ENCODE data around the gene PIBF1.
"Not testable (repeated sequence)": the region's sequence is repeated elsewhere in the genome, so short reads cannot be mapped to it uniquely, and the experiment has no call there.

Gene PIBF1

DNA sequence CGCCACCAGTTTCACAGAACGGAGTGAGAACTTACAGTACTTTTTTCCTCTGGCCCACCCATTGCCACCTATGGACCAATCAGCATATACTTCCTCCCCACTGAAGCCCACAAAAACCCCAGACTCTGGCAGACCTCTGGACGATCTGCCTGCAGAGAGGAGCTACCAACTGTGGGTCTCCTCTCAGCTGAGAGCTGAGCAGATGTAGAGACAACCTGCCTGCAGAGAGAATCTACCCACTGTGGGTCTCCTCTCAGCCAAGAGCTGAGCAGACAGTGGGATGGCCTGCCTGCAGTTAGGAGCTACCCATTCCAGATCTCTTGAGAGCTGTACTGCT, 69.7 kb downstream of the PIBF1 start:
- ATAC-seq (no peak), DNase-seq (ENCODE audit: low spot score in 2 of 2) (no peak)
- Mint-ChIP-seq H3K27ac (no peak overlapping the region), H3K4me1 (no peaks in the 10 kb centered on the region), H3K4me3 (no peak overlapping the region), H3K9me3 (no peaks in the 10 kb centered on the region), H3K36me3 (peaks cover 49% of the 10 kb centered on the region)

- H3K4me3 Mint-ChIP-seq: no peak overlapping the region
- DNase-seq (ENCODE audit: low spot score in 2 of 2) (no peak), ATAC-seq (no peak)
- H3K4me1 Mint-ChIP-seq: no peaks in the 10 kb centered on the region
- H3K9me3 Mint-ChIP-seq: no peaks in the 10 kb centered on the region
- H3K27ac Mint-ChIP-seq: no peak overlapping the region
- H3K36me3 Mint-ChIP-seq: peaks cover 49% of the 10 kb centered on the region
These were observed 70.3 kb downstream of the PIBF1 start for GRCh38 chr13:72852207-72852606.

GRCh38 chr13:72853000-72853399, 71.1 kb downstream of the PIBF1 start:
- H3K9me3 Mint-ChIP-seq: no peaks in the 10 kb centered on the region
- no peak for DNase-seq (ENCODE audit: low spot score in 2 of 2)
- ATAC-seq: no peak
- H3K27ac Mint-ChIP-seq: no peak overlapping the region
- H3K4me1 Mint-ChIP-seq: no peaks in the 10 kb centered on the region
- H3K4me3 Mint-ChIP-seq: no peak overlapping the region
- peaks cover 43% of the 10 kb centered on the region for H3K36me3 Mint-ChIP-seq

- DNase-seq (ENCODE audit: low spot score in 2 of 2): no peak
- Mint-ChIP-seq H3K27ac (peak overlapping the region; percentile 75), H3K4me1 (peaks cover 11% of the 10 kb centered on the region), H3K36me3 (peaks cover 7% of the 10 kb centered on the region), H3K4me3 (peak overlapping the region; percentile 39), H3K9me3 (no peaks in the 10 kb centered on the region)
- ATAC-seq: peak; percentile 93
These were observed 82.4 kb downstream of the PIBF1 start for GRCh38 chr13:72864142-72865011.

GRCh38 chr13:72868229-72868628, 86.3 kb downstream of the PIBF1 start:
- DNase-seq (ENCODE audit: low spot score in 2 of 2) (no peak), ATAC-seq (no peak)
- H3K36me3 Mint-ChIP-seq: no peaks in the 10 kb centered on the region
- H3K9me3 Mint-ChIP-seq: no peaks in the 10 kb centered on the region
- H3K27ac Mint-ChIP-seq: no peak overlapping the region
- peaks cover 11% of the 10 kb centered on the region for H3K4me1 Mint-ChIP-seq
- H3K4me3 Mint-ChIP-seq: no peak overlapping the region

DNA sequence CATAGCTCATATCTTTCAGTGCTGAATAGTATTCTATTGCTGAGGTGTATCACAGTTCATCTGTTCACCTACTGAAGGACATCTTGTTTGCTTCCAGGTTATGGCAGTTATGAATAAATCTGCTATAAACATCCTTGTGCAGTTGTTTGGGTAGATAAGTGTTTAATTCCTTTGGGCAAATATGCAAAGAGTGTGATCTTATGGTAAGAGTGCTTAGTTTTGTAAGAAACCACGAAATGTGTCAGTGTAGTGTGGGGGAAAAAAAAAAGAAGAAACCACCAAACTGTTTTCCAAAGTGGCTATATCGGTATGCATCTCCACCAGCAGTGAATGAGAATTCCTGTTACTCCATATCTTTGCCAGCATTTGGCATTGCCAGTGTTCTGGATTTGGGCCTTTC, 93.3 kb downstream of the PIBF1 start:
- Mint-ChIP-seq H3K9me3 (no peaks in the 10 kb centered on the region), H3K27ac (no peak overlapping the region), H3K4me1 (peaks cover 9% of the 10 kb centered on the region), H3K4me3 (no peak overlapping the region), H3K36me3 (peaks cover 6% of the 10 kb centered on the region)
- ATAC-seq (no peak), DNase-seq (ENCODE audit: low spot score in 2 of 2) (no peak)

DNA sequence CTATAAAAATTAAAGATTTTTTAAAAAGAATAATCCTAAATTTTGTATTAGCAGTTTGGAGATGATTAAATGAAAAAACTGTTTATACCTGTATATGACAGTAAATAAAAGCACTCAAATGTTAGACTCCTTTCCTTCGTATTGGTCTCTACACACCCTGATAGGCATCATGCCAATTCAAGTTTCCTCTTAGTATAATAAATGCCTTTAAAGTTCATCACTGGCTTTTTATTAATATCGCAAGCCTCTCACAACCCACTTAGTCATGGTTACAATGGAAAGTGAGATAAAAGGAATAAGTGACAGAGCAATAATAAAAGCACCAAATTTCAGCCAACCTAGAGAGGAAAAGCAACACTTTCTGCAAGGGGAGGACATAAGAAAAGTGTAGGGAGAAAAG, 102.2 kb downstream of the PIBF1 start:
- Mint-ChIP-seq H3K4me3 (no peak overlapping the region), H3K27ac (no peak overlapping the region), H3K4me1 (no peaks in the 10 kb centered on the region), H3K9me3 (no peaks in the 10 kb centered on the region), H3K36me3 (no peaks in the 10 kb centered on the region)
- no peak for ATAC-seq
- no peak for DNase-seq (ENCODE audit: low spot score in 2 of 2)

DNA sequence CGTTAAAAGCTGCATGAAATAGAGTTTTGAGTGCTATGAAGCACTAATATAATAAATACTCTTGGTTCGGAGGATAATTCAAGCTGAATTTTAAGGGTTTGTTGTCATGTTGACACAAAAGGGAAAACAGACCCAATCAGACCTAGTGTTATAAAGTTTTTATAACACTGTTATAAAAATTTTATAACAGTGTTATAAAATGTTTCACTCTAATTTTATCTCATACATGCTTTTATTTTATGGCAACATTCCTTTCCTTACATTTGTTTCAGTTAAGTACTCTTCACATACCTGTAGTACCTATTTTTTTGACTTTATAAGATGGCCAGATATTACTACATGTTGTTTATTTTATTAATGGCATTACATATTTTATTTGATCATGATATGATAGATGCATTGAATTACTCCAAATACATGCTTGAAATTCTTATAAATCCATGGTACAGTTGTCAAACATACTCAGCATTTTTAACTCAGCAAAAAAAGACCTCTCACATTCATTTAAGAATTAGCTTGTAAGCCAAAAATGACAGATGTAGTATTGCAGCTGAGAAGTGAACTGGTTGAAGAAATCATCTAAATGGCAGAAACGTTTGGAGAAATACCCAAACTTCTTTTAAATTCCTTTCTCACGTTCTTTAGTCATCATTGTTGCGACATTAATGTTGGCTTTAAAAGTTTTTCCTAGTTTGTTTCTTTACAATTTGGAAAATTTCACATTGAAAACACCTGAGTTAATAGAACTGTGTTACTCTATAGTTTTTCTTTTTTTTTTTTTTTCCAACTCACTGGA, 104.5 kb downstream of the PIBF1 start:
- H3K9me3 Mint-ChIP-seq: no peaks in the 10 kb centered on the region
- no peak overlapping the region for H3K4me3 Mint-ChIP-seq
- H3K27ac Mint-ChIP-seq: no peak overlapping the region
- DNase-seq (ENCODE audit: low spot score in 2 of 2) (no peak), ATAC-seq (no peak)
- H3K36me3 Mint-ChIP-seq: no peaks in the 10 kb centered on the region
- H3K4me1 Mint-ChIP-seq: no peaks in the 10 kb centered on the region

GRCh38 chr13:72889495-72889894, 107.6 kb downstream of the PIBF1 start:
- no peaks in the 10 kb centered on the region for H3K9me3 Mint-ChIP-seq
- no peaks in the 10 kb centered on the region for H3K4me1 Mint-ChIP-seq
- no peak overlapping the region for H3K27ac Mint-ChIP-seq
- ATAC-seq: no peak
- H3K4me3 Mint-ChIP-seq: no peak overlapping the region
- no peak for DNase-seq (ENCODE audit: low spot score in 2 of 2)
- peaks cover 8% of the 10 kb centered on the region for H3K36me3 Mint-ChIP-seq

GRCh38 chr13:72890546-72890945, 108.6 kb downstream of the PIBF1 start:
- DNase-seq (ENCODE audit: low spot score in 2 of 2) (no peak), ATAC-seq (no peak)
- H3K27ac Mint-ChIP-seq: no peak overlapping the region
- no peak overlapping the region for H3K4me3 Mint-ChIP-seq
- no peaks in the 10 kb centered on the region for H3K4me1 Mint-ChIP-seq
- no peaks in the 10 kb centered on the region for H3K9me3 Mint-ChIP-seq
- peaks cover 16% of the 10 kb centered on the region for H3K36me3 Mint-ChIP-seq

GRCh38 chr13:72891423-72891822, 109.5 kb downstream of the PIBF1 start:
- Mint-ChIP-seq H3K27ac (no peak overlapping the region), H3K36me3 (peaks cover 24% of the 10 kb centered on the region), H3K4me3 (no peak overlapping the region), H3K9me3 (no peaks in the 10 kb centered on the region), H3K4me1 (no peaks in the 10 kb centered on the region)
- DNase-seq (ENCODE audit: low spot score in 2 of 2) (no peak), ATAC-seq (no peak)

DNA sequence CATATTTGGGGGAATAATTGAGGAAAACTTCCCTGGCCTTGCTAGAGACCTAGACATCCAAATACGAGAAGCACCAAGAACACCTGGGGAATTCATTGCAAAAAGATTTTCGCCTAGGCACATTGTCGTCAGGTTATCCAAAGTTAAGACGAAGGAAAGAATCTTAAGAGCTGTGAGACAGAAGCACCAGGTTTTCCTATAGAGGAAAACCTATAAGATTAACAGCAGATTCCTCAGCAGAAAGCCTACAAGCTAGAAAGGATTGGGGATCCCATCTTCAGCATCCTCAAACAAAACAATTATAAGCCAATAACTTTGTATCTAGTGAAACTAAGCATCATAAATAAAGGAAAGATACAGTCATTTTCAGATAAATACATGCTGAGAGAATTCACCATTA, 114.9 kb downstream of the PIBF1 start:
- Mint-ChIP-seq H3K4me1 (no peaks in the 10 kb centered on the region), H3K9me3 (peaks cover 7% of the 10 kb centered on the region), H3K36me3 (peaks cover 26% of the 10 kb centered on the region), H3K27ac (no peak overlapping the region), H3K4me3 (no peak overlapping the region)
- ATAC-seq (no peak), DNase-seq (ENCODE audit: low spot score in 2 of 2) (no peak)

DNA sequence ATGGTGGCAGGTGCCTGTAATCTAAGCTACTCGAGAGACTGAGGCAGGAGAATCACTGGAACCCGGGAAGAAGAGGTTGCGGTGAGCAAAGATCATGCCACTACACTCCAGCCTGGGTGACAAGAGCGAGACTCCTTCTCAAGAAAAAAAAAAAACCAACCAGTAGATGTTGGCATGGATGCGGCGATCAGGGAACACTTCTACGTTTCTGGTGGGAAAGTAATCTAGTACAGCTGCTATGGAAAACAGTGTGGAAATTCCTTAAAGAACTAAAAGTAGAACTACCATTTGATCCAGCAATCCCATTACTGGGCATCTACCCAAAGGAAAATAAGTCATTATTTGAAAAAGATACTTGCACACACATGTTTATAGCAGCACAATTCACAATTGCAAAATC, 119.6 kb downstream of the PIBF1 start:
- not testable (repeated sequence) for DNase-seq (ENCODE audit: low spot score in 2 of 2); H3K36me3 Mint-ChIP-seq; H3K9me3 Mint-ChIP-seq; ATAC-seq; H3K27ac Mint-ChIP-seq; H3K4me3 Mint-ChIP-seq; H3K4me1 Mint-ChIP-seq

GRCh38 chr13:72908416-72908815, 126.5 kb downstream of the PIBF1 start:
- Mint-ChIP-seq H3K9me3 (no peaks in the 10 kb centered on the region), H3K4me1 (no peaks in the 10 kb centered on the region), H3K36me3 (peaks cover 33% of the 10 kb centered on the region), H3K4me3 (no peak overlapping the region), H3K27ac (no peak overlapping the region)
- ATAC-seq: no peak
- no peak for DNase-seq (ENCODE audit: low spot score in 2 of 2)

DNA sequence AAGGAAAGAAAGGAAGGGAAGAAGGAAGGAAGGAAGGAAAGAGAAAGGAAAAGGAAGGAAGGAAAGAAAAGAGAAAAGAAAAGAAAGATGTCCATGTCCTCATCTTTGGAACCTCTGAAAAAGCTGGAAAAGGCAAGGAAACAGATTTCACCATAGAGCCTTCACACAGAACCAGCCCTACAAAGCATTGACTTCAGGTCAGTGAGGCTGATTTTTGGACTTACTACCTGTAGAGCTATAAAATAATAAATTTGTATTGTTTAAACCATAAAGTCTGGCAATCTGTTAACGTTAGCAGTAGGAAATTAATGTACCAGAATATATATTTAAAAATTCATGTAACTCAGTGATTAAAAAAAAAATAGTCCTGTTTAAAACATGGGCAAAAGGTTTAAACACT, 130.0 kb downstream of the PIBF1 start:
- Mint-ChIP-seq H3K4me3 (no peak overlapping the region), H3K9me3 (no peaks in the 10 kb centered on the region), H3K27ac (no peak overlapping the region)

DNA sequence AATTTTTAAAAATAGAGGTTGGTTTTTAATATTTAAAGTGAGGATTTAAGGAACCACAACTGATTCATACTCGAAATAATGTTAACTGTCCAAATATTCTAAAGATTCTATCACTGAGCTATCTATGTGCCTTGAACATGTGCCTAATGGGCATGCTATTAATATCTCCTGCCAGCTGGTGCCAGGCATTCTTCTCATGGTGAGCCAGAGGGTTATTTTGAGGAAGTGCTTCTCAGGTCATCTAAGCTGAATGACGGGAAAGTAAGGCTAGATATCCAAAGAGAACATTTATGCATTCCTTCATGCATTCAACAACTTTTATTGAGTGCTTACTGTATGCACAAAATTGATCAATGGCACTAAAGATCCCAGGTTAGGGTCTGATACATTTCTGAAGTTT, 138.2 kb downstream of the PIBF1 start:
- no peak for DNase-seq (ENCODE audit: low spot score in 2 of 2)
- Mint-ChIP-seq H3K9me3 (no peaks in the 10 kb centered on the region), H3K36me3 (peaks cover 55% of the 10 kb centered on the region), H3K27ac (no peak overlapping the region), H3K4me3 (no peak overlapping the region), H3K4me1 (no peaks in the 10 kb centered on the region)
- ATAC-seq: no peak

More for the DNA sequence above, 130.0 kb downstream of the PIBF1 start:
- Mint-ChIP-seq H3K36me3 (peaks cover 39% of the 10 kb centered on the region), H3K4me1 (no peaks in the 10 kb centered on the region)
- DNase-seq (ENCODE audit: low spot score in 2 of 2) (no peak), ATAC-seq (no peak)

All from stimulated activated effector memory CD8-positive, alpha-beta T cell treated with anti-CD3 and anti-CD28 coated beads, Interleukin-12 subunit alpha, Interleukin-12 subunit beta, amount 100 ng/mL, for 72 hours (primary cell).